Cardiac fibroblast (primary cell): ENCODE results near the gene SNCB.
A peak's percentile ranks its signal among the peaks of the same experiment; 100 is the strongest.

Source experiments
- DNase-seq, 2 donors: peaks; one replicate each; pipeline versions ENCODE4 v3.0.0 to v3.0.0-alpha.2; 2010; ENCODE audit warnings: low read depth in 2 of 2
- H3K4me3 ChIP-seq, 2 donors: replicated peaks in 1 of 2; 1 replicate in 1 of 2; 2 replicates in 1 of 2; pipeline ENCODE4 v1.5.1; 2011; ENCODE audit warnings: low read depth in 2 of 2, low read length in 2 of 2, mild to moderate bottlenecking in 2 of 2, moderate library complexity in 1 of 2
- CTCF ChIP-seq: IDR thresholded peaks from one replicate; pipeline ENCODE4 v1.5.1; 2011; ENCODE audit warnings: low read depth, mild to moderate bottlenecking, low read length, inconsistent platforms

SNCB gene

GRCh38 chr5:176638437-176638836 lies 8.1 kb upstream of the SNCB start:
- H3K4me3 ChIP-seq: no peak overlapping the region
- TF ChIP-seq CTCF: no peak
- DNase-seq: no peak

GRCh38 chr5:176637556-176637955 lies 7.2 kb upstream of the SNCB start:
- TF ChIP-seq CTCF: no peak
- no peak overlapping the region for H3K4me3 ChIP-seq
- no peak for DNase-seq

- peak in 1 of 2 donors; percentile 43 for DNase-seq
- no peak overlapping the region for H3K4me3 ChIP-seq
- no peak for TF ChIP-seq CTCF
Observed at GRCh38 chr5:176636426-176636825, 6.1 kb upstream of the SNCB start.

- H3K4me3 ChIP-seq: no peak overlapping the region
- TF ChIP-seq CTCF: no peak
- DNase-seq: no peak
Observed at GRCh38 chr5:176633598-176633997, 3.3 kb upstream of the SNCB start.

- no peak overlapping the region for H3K4me3 ChIP-seq
- TF ChIP-seq CTCF: no peak
- DNase-seq: no peak
Observed at GRCh38 chr5:176632745-176633144, 2.4 kb upstream of the SNCB start.

- TF ChIP-seq CTCF: no peak
- DNase-seq: no peak
- no peak overlapping the region for H3K4me3 ChIP-seq
Observed at GRCh38 chr5:176631383-176632200, 1.3 kb upstream of the SNCB start.
